BE2C (cell line): Measurements from ENCODE around the gene PRM1.

Experiments used
- DNase-seq: peaks from one replicate; pipeline ENCODE4 v3.0.0-alpha.2; 2020
- H3K27me3 ChIP-seq: fragments of 250-450 bp; sonication (Bioruptor Pico); 2 replicates; pipeline ENCODE4 v1.5.1; 2020; ENCODE audit warnings: mild to moderate bottlenecking
- H3K36me3 ChIP-seq: fragments of 250-450 bp; sonication (Bioruptor Pico); 2 replicates; pipeline ENCODE4 v1.5.1; 2020; ENCODE audit warnings: mild to moderate bottlenecking
- H3K4me1 ChIP-seq: fragments of 250-450 bp; sonication (Bioruptor Pico); 2 replicates; pipeline ENCODE4 v1.5.1; 2020
- H3K4me3 ChIP-seq: 2 replicates; pipeline ENCODE4 v1.5.1; 2011; ENCODE audit warnings: low read depth, low read length
- H3K9me3 ChIP-seq: fragments of 250-450 bp; sonication (Bioruptor Pico); 2 replicates; pipeline ENCODE4 v1.5.1; 2020
- CTCF ChIP-seq: IDR thresholded peaks from 2 replicates; pipeline ENCODE4 v1.5.1; 2012; ENCODE audit warnings: mild to moderate bottlenecking, low read depth, low read length

The PRM1 gene

DNA sequence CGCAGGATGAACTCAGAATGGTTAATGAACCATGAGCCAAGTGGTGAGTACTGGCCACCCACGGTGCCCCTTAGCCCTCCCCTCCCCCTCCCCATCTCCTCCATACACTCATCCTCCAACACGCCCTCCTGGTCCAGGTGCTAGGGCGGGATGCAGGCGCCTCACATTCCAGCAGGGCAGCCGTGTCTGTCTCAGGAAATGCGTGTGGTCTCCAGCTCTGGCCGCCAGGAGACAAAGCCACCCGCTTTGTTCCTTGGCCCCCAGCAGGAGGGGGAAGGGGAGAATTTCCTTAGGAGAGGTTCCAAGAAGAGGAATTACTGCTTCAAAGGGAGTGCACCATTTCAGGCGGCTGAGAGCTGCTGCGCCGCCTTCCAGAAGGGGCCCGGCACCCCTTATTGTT, 34.4 kb upstream of the PRM1 start:
- H3K27me3 ChIP-seq: no peaks in the 10 kb centered on the region
- DNase-seq: no peak
- H3K4me3 ChIP-seq: no peak overlapping the region
- H3K9me3 ChIP-seq: no peaks in the 10 kb centered on the region; the same call in 1 of the 2 replicates
- H3K4me1 ChIP-seq: no peaks in the 10 kb centered on the region
- no peaks in the 10 kb centered on the region for H3K36me3 ChIP-seq
- no peak for TF ChIP-seq CTCF

DNA sequence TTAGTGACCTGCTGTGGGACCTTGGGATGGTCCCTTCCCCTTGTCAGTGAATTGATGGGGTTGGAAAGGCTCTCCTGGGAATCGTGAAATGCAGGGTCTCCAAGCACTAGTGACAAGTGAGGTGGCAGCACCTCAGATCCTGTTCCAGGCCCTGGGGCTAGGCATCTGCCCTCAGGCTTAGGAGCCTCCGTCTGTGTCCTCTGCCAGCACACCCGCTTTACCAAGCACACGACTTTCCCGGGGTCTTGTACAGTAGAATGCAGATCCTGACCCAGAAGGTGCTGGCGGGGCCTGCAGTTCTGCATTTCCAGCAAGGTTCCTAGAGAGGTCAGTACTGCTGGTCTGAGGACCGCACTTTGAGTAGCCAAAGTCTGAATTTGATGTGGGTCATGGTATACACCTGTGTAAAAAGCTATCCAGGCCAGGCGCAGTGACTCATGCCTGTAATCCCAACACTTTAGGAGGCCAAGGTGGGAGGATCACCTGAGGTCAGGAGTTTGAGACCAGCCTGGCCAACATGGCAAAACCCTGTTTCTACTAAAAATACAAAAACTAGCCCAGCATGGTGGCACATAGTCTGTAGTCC, 33.3 kb upstream of the PRM1 start:
- no peaks in the 10 kb centered on the region for H3K36me3 ChIP-seq
- H3K4me3 ChIP-seq: no peak overlapping the region
- no peaks in the 10 kb centered on the region; the same call in 1 of the 2 replicates for H3K9me3 ChIP-seq
- no peaks in the 10 kb centered on the region for H3K27me3 ChIP-seq
- H3K4me1 ChIP-seq: no peaks in the 10 kb centered on the region
- DNase-seq: no peak
- TF ChIP-seq CTCF: no peak

DNA sequence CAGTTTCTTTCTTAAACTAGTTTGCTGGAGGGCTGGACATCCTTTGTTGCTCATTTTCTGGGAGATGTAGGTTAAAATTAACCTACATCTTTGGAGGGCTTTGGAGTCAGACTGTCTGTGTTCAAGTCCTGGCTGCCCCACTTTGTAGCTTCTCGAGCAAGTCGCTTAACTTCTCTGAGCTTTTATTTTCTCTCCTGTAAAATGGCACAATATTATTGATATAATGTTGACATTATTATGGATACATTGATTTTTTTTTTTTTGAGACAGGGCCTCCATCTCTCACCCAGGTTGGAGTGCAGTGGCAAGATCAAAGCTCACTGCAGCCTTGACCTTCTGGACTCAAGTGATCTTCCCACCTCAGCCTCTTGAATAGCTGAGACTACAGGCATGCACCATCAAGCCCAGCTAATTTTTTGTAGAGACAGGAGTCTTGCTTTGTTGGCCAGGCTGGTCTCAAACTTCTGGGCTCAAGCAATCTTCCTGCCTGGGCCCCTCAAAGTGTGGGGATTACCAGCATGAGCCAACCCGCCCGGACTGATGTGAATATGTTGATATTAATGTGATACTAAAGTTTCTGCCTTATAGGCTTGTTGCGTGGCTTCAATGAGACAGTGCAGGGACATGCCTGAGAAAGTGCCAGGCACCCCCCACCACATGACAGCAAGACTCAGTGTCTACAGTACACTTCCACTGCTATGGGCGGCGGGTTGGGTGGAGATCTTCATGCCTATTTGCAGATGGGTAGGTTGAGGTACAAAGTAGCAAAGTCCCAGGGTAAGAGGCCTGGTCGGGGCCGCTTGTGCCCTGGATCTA, 32.6 kb upstream of the PRM1 start:
- Histone ChIP-seq H3K4me3 (no peak overlapping the region), H3K4me1 (no peaks in the 10 kb centered on the region)

GRCh38 chr16:11312718-11313492, 31.8 kb upstream of the PRM1 start:
- H3K27me3 ChIP-seq: no peaks in the 10 kb centered on the region
- H3K4me1 ChIP-seq: no peaks in the 10 kb centered on the region
- no peaks in the 10 kb centered on the region; the same call in 1 of the 2 replicates for H3K9me3 ChIP-seq
- no peak for DNase-seq
- no peak overlapping the region for H3K4me3 ChIP-seq
- H3K36me3 ChIP-seq: no peaks in the 10 kb centered on the region
- TF ChIP-seq CTCF: no peak

More for the DNA sequence above, 32.6 kb upstream of the PRM1 start:
- TF ChIP-seq CTCF: no peak
- H3K27me3 ChIP-seq: no peaks in the 10 kb centered on the region
- H3K36me3 ChIP-seq: no peaks in the 10 kb centered on the region
- no peaks in the 10 kb centered on the region; the same call in 1 of the 2 replicates for H3K9me3 ChIP-seq
- no peak for DNase-seq

DNA sequence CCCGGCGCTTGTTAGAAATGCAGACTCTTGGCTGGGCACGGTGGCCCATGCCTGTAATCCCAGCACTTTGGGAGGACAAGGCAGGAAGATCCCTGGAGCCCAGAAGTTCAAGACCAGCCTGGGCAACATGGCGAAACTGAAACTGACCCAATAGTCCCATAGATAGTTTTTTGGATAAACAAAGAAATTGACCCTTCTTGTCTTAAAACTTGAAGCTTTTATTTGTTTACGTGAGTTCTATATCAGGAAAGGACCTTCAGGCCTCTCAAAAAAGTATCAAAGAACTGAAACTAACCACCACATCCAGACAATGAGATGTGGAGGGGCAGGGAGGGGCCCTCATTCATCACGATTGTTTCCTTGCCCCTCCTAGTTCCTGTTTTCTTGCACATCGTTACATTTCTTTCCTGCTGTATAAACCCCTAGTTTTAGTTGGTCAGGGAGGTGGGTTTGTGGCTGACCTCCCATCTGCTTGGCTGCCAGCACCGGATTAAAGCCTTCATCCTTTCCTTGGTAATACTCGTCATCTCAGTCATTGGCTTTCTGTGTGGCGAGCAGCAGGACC, 29.9 kb upstream of the PRM1 start:
- DNase-seq: no peak
- TF ChIP-seq CTCF: no peak
- Histone ChIP-seq H3K4me3 (no peak overlapping the region), H3K4me1 (no peaks in the 10 kb centered on the region), H3K27me3 (no peaks in the 10 kb centered on the region), H3K36me3 (no peaks in the 10 kb centered on the region), H3K9me3 (no peaks in the 10 kb centered on the region; the same call in 1 of the 2 replicates)
